ENCODE measurements around the gene COL9A2.

The COL9A2 gene

DNA sequence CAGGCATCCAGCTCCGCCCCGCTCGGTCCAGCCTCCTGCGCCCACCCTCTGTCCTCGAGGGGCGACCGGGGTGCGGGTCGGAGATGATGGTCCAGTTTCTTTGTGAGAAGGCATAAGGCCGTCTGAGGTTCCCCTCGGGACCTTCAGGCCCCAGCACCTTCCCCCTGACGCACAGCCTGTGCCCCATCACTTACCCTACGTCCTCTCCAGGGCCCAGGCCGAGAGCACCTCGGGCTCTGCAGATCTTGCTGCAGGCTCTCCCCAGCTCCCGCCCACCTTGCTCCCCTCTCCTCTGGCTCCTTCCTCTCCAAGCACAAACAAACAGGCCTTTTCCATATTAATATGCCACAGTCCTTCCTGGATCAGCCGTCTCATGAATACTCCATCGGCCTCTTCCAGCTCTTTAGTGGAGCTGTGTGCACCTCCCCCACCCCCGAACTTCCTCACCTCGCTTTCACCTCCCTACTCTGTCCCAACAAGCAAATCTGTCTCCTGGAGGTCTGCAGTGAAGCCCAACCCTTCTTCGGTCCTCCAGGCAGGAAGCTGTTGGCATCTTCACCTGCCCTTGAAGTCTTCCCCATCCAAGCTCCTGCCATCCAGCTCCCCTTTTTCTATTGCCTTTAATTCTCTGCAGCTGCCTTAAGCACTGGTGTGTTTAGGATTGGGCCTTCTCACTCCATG is 448 bp upstream of the COL9A2 start:
- no peak for DNase-seq

DNA sequence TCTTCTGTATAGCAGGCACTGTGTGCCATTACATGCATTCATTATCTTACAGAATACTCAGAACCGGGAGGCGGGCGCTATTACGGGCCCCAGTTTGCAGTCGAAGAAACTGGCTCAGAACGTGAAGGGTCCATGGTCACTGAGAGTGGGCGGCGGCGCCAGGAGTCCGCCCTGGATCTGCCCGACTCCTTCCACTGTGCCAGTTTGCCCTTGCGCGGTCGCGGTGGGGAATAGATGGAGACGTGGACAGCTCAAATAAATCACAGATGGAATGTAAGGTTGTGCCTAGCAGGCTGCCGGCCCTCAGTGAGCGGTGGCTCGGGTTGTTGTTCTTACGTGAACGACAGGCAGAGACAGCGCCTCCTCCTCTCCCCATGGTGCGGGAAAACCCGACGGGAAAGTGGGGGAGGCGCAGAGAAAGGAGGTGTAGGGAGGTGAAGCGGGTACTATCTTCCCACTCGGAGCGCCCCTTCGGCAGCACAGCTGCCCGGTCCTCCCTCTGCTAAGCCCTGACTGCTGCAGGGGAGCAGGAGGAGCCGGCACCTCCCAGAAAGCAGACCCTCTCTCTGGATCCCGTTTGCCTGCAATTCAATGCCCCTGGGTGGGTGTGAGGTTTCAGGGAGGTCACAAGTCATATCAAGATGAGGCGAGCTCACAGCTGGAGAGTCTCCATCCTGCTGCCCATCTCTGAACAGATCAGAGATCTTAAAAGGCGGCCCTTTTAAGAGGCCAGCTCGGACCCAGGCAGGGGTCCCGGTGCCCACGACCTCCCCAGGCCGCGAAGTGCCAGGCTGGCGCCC is 1.1 kb downstream of the COL9A2 start:
- DNase-seq = no peak

DNA sequence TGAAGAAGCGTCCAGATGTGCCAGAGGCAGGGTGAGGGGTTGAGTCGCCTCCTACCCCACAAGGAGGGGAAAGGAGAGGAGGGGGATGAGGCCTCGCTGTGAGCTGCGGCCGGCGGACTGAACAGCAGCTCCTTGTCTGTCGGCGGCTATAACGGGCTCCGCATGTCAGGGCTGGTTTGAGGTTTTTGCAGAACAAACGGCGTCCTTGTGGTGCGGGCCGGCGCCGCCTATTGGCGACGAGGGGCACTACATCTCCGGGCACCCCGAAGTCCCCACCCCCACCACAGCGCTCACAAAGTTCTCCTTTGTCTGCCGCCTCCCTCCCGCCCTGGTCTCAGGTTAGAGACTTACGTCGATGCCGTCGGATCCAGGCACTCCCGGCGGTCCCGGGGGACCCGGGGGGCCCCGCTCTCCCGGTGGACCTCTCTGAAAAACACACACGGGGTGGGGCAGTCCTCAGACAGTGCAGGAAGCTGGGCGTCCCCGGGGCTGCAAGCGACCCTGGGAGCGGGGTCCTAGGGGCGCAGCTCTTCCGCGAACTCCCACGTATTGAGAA is 1.8 kb downstream of the COL9A2 start:
- DNase-seq = peak; percentile 41

DNA sequence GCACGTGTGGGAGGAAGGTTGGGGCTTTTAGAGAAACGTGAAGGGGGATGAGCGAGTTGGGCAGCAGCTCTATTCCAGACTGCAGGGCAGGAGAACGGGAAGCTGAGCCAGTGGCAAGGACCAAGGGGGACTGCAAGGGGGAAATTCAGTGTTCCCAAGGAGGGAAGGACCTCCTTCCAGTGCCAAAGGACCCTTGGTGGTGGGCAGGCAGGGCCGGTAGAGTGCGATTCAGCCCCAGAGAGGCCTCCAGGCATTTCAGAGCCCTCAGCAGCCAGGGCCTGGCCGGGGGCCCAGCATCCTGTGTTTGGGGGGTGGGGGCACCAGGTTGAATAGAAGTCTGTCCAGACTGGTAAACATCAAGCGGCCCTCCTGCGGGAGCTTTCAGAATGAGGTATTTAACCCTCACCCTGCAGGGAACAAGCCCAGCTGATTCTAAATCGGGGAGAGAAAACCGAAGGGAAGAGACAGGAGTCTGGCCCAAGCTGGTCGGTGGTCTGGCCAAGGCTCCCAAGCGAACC is 2.3 kb downstream of the COL9A2 start:
- DNase-seq = no peak

DNA sequence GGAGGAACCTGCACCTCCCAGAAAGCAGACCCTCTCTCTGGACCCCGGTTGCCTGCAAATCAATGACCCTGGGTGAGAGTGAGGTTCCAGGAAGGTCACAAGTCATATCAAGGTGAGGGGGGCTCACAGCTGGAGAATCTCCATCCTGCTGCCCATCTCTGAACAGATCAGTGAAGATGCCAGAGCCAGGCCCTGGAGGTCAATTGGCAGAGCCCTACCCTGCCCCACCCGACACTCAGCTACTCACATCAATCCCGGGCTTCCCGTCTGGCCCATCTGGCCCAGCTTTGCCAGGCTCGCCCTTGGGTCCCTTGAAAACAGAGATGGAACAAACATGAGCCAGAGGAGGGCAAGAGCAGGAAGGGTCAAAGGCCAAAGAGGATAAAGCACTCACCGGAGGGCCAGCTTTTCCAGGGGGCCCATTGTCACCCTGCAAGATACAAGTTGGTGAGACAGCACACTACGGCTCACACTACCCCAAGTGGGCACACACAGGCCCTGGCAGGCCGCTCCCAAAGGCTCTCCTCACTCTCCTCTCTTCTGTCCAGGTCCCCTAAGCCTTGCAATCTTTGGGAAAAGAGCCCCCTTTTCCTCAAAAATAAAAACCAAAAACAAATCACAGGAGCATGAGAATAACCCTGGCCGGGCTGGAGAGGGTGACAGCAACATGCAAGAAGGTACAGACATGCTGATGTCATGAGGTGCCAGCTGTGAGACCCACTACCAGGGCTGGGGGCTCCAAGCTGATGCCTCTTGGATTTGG is 2.9 kb downstream of the COL9A2 start:
- no peak for DNase-seq

DNA sequence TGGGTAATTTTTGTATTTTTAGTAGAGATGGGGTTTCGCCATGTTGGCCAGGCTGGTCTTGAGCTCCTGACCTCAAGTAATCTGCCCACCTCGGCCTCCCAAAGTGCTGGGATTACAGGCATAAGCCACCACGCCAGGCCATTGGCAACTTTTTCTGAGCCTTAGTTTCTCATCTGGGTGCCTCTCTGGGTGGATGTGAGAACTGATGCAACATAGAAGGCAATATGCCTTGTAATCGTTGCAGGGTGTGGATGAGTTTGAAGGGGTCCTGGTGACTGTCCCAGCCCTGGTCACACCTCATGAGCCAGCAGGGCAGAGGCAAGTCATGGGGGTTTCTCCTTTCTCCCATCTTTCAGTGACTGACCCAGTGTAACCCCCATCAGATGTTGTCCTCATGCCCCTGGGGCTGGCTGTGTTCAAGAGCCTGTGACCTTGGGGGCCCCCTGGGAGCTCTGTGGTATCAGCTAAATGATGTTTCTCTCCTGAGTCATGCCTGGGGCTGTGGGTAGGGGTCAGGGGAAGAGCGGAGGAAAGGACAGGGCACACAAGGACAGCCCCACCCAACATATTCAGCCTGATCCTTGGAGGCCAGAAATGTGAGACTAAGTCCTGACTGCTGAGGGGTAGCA is 3.6 kb downstream of the COL9A2 start:
- no peak for DNase-seq

DNA sequence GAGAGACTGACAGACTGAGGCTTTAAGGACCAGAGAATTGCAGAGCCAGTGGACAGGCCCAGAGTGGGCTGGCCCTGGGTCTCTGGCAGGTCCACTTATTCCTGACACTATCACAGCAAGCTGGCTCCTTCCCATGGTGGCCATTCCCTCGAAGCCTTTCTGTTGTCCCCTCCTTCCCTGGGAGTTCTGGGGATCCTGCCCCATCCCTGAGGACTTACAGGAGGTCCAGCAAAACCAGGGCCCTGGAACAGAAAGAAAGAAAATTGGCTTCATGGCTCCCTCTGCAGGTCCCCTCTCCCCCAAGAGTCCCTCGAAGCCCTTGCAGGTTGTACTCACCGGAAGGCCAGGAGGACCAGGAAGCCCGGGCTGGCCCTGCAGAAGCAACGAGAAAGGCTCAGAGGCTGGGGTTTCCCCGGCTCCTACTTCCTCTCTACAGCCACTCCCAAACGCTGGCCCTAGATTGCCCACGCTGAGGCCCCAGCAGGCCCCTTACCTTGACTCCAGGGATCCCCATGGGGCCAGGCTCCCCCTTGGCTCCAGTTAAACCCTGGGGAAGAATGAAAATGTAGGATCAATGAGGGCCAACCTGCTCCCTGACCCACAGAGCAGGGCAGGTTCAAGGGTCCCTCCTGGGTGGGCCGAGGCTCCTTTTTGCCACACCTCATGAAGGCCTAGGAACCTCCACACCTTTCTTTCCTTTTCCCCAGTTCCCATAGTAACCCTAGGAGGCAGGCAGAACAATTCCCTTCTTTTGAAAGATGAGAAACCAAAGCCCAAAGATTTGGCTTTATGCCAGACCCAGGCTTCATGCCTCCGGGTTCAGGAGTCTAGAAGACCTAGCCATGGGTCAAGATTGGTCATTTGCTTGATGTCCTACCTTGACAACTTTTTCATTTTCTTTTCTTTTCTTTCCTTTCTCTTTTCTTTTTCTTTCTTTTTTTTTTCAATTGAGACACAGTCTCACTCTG is 4.6 kb downstream of the COL9A2 start:
- DNase-seq = peak; percentile 61

DNA sequence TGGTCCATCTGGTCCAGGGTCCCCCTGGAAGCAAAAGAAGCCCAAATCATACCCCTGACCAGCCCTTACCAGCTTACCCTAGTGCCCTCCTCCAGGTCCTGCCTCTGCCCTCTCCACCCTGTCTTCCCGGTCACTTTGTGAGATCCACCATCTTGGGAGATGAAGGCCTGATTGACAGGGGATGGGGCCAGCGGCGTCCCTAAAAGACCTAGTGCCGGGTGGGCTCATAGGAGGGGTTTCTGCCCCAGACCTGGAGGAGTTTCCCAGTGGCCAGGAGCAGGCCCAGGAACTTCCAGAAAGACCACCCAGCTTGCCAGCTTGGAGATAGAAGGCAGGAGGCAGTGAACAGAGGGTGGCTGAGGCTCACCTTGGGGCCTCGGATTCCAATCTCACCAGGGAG is 5.4 kb downstream of the COL9A2 start:
- DNase-seq = no peak

DNA sequence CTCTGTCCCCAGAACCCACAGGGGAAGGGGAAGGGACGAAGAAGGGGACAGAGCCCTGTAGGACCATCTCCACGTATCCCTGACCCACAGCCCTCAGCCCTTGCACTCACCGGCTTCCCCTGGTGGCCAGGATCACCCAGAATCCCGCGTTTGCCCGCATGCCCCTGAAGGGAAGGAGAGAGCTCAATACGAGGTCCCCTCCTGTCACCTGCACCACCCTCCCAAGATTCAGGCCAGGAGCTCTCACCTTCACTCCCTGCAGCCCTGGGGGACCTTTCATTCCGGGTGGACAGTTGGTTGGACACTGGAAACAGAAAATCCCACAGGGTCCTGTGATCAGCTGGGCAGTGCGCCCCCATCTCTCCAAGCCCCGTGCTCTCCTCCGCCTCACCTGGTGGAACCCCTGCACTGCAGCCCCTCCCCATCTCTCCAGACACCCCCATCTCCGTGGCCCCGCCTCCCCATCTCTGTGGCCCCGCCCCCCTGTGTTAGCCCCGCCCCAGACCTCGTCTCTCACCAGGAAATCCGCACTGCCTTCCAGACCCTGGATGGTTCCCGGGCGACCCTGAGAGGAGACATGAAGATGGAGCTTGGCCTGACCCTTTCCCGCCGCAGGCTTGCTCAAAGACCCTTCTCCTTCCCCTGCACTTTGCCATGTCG is 6.0 kb downstream of the COL9A2 start:
- no peak for DNase-seq

DNA sequence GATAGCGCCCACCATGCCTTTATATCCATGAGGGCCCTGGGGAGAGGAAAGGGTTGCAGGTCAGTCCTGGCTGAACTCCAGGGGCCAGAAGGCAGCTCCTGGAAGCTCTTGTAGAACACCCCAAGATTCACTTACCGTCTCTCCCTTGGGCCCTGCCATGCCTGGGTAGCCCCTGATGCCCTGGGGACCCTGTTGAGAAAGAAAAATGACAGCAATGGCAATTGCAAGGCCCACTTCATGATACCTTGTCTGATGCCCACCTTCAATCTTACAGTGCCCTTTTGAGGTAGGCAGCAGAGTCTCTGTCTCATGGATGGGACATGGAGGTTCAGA is 7.0 kb downstream of the COL9A2 start:
- DNase-seq = no peak

DNA sequence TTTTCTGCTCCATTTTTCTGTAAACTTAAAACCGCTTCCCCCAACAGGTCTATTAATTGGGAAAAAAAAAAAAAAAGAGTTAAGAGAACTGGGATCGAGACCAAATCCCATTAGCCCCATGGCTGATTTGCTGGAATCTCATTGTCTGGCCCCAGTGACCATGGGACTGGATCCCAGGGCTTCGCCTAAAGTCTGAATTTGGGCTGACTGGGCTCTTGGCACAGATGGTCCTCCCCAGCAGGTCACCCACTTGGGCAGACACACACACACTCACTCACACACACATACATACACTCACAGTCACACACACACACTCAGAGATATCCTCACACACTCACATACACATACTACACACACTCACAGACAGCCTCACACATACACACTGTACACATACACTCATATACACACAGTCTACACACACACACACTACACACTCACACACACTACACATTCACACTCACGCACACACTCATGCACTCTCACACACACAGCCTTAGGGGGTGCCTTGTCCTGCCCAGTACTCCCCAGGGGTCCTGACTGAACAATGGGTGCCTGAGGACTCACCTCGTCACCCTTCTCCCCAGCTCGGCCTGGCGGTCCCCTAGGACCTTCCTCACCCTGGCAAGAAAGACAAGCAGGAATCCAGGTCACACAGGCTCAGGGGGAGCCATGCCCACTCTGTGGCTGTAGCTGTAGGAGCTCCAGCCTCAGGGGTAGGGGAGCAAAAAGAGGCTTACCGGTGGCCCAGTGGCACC is 7.5 kb downstream of the COL9A2 start:
- no peak for DNase-seq

DNA sequence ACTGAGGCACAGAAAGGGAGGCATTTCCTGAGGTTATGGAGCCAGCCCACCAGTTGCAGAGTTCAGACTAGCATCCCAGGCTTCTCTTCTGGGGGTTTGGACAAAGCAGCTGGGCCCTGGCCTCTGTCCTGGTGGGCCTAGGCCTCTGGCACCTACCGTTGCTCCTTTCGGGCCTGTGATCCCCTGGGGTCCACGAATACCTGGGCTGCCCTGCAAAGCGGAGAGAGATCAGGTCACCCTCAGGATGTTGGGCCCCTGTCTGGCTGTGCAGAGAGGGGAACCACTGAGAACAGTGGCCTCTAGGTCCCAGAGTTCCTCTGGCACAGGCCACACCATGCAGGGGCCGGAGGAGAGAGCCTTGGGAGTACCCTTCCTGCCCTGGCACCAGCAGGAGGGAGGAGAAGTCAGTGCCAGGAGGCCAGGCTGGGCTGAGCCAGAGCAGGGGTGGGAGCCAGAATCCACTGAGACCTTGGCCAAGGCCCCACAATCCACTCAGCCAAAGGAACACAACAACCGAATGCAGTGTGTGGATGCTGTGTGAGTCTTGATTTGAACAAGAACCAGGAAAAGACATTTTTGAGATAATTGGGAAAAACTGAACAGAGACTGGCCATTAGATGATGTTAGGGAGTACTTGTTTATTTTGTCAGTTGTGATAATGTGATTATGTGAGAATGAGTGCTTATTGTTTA is 8.9 kb downstream of the COL9A2 start:
- no peak for DNase-seq

DNA sequence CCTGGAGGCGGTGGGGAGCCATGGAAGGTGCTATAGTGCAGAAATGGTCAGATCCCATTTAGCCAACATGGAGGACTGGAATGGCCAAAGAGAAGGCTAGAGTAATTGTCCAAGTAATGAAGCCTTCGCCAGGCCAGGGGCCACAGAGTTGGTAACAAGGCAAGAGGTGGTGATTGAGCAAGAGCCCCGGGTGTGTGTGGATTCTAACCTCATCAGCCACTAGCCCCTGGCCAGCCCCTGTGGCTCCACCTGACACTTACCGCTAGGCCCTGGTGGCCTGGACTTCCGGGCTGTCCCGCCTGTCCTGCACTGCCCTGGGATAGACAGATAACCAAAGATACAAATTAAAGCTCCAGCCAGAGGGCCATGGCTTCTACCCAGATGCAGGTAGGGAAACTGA is 9.9 kb downstream of the COL9A2 start:
- DNase-seq = no peak

DNA sequence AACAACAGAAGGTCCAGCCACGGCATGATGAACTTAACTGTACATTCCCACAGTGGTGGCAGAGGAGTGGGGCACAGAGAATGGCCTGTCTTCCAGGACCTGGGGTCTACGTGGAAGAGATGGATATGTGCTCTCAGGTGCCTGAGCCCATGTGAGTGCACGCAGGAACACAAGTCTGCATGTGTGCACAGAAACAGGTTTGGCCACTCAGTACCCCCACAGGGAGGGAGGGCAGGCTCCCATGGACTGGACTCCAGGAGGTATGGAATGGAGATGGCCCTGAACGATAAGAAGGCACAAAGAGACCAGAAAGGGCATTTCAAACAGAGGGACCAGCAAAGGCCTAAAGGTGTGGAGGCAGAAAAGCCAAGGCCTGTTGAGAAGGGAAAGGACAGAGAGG is 10.8 kb downstream of the COL9A2 start:
- DNase-seq = no peak

DNA sequence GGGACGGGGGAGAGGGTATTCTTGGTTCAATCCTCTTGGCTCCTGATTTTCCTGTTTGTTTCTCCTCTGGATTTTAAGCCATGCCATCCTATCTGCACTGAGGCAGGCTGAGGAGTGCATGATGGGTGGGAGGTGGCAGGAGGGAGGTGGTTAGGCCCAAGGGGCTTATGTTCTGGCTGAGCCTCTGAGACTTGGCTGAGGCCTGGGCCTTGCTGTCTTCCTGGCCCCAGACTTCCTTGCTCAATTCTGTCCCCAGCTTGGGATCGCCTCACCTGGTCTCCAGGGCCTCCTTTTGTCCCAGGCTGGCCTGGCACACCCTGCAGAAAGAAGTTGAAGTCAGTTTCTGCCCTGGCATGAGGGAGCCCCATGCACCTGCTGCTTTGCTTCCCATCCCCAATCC is 11.2 kb downstream of the COL9A2 start:
- no peak for DNase-seq

DNA sequence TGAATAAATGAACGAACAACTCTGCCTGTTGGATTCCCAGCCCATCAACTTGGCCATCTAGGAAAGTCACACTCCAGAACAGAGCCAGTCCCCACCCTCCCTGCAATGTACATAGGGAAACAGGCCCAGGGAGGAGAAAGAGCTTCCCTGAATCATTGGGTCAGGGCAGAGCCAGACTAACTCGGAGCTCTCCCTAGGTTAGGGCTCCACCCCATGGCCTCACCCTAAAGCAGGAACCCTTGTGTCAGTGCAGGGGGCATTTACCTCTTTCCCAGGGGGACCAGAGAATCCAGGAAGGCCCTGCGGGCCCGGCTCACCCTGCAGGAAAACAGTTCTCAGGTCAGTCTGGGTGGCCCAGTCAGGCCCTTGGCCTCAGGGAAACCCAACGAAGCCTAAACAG is 11.6 kb downstream of the COL9A2 start:
- DNase-seq = no peak

DNA sequence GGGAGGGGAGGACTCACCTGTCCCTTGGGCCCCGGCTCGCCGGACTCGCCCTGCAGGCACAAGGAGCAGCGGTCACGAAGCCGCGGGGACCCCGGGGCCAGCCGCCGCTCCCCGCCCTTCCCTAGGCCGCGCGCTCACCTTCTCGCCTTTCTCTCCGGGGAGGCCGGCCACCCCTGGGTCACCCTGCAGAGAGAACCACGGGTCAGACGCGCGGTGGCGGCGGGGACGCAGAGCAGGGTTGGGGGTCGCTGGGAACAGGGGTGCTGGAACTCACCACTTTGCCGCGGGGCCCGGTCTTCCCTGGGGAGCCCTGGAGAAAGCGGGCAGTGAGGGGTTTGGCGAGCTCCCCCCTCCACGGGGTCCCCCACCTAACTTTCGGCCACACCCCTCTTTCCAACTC is 13.3 kb downstream of the COL9A2 start:
- no peak for DNase-seq

DNA sequence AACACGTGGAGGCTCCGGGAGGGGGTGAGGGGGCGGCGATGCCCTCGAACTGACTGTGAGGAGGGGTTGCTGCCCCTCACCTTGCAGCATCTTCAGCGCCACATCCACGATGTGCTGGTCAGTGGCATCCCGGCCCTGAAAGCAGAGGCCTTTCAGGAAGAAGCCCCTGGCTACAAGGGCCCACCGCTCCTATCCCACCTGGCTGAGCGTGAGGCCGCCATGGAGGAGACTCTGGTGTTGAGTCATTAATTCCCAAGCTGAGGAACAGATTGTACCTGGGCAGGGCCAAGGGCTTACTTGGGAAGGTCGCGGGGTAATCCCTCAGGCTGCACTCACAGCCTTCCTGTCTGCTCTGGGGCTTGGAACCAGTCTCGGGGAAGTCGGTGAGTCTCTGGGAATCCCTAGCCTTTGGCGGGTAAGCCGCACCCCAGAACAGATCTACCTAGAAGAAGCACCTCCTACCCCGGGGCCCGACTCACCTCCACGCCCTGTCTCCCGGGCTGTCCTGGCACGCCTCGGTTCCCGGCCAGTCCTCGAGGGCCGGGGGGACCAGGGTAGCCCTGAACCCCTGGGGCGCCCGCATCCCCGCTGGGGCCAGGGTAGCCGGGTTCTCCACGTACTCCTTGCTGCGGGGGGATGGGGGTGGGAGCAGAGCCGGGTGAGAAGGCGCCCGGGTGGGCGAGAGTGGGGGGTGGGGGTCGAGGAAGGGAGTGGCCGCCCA is 13.9 kb downstream of the COL9A2 start:
- DNase-seq = no peak

DNA sequence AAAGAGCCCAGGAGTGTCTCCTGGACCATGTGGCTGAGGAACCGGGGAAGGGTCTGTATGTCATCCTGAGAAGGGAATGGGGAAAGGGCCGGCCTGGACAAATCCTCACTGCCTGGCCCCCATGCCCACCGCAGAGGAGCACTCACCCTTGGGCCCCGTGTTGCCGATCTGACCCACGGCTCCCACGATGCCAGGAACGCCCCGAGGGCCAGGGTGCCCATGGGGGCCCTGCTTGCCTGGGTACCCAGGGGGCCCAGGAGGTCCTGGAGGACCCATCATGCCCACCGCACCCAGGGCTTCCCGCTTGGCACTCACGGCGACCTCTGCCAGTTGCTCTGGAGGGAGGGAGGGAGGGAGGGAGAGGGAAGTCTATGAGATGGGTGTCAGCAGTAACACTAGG is 14.6 kb downstream of the COL9A2 start:
- no peak for DNase-seq
